ENCODE measurements around the gene FGFR4. TPM values are rescaled to one million over a fixed set of nuclear protein-coding genes. Genes with fewer than 3 reads are reported as not detected.

The FGFR4 gene
- total RNA-seq, 2 experiments from 2014 or later, result 0.64 to 1.8 TPM

- ChIA-PET POLR2A (interaction anchor here (0.7 kb wide), 1 partner anchor 115 kb away, joined by 3 read pairs; no protein-coding TSS in a partner anchor), CTCF (interaction anchor here (1.1 kb wide), 1 partner anchor 27 kb away, joined by 3 read pairs; no protein-coding TSS in a partner anchor)
- Mint-ChIP-seq H3K4me1 (peaks cover 10% of the 10 kb centered on the region), H3K27me3 (peaks cover 31% of the 10 kb centered on the region), H3K9me3 (no peaks in the 10 kb centered on the region), H3K36me3 (ENCODE audit: low read depth) (peaks cover 1% of the 10 kb centered on the region), H3K27ac (no peak overlapping the region), H3K4me3 (no peak overlapping the region)
- DNase-seq, result no peak
Measured at GRCh38 chr5:177089825-177090641, 3.3 kb downstream of the FGFR4 start.

GRCh38 chr5:177090813-177091212 is 4.1 kb downstream of the FGFR4 start:
- DNase-seq, result no peak
- H3K27ac Mint-ChIP-seq, result no peak overlapping the region
- CTCF ChIA-PET, result interaction anchor here (1.1 to 1.3 kb wide), 2 partner anchors 20 to 27 kb away, joined by 3 to 4 read pairs; no protein-coding TSS in a partner anchor
- no peaks in the 10 kb centered on the region for H3K9me3 Mint-ChIP-seq
- H3K4me1 Mint-ChIP-seq, result peaks cover 10% of the 10 kb centered on the region
- POLR2A ChIA-PET, result no interaction called here
- peaks cover 23% of the 10 kb centered on the region for H3K27me3 Mint-ChIP-seq
- no peak overlapping the region for H3K4me3 Mint-ChIP-seq
- H3K36me3 Mint-ChIP-seq (ENCODE audit: low read depth), result peaks cover 1% of the 10 kb centered on the region

- no peak for DNase-seq
- Mint-ChIP-seq H3K27me3 (peaks cover 19% of the 10 kb centered on the region), H3K9me3 (no peaks in the 10 kb centered on the region), H3K36me3 (ENCODE audit: low read depth) (peaks cover 1% of the 10 kb centered on the region), H3K4me3 (no peak overlapping the region), H3K4me1 (peaks cover 6% of the 10 kb centered on the region), H3K27ac (no peak overlapping the region)
- POLR2A ChIA-PET, result no interaction called here
- CTCF ChIA-PET, result interaction anchor here (1.3 kb wide), 1 partner anchor 20 kb away, joined by 4 read pairs; no protein-coding TSS in a partner anchor
Measured at GRCh38 chr5:177091232-177091631, 4.5 kb downstream of the FGFR4 start.

GRCh38 chr5:177092178-177093081 is 5.7 kb downstream of the FGFR4 start:
- H3K4me1 Mint-ChIP-seq, result peaks cover 3% of the 10 kb centered on the region
- H3K9me3 Mint-ChIP-seq, result no peaks in the 10 kb centered on the region
- CTCF ChIA-PET, result interaction anchor here (0.6 to 0.8 kb wide), 4 partner anchors 45 to 377 kb away, joined by 3 to 5 read pairs (median 3); no protein-coding TSS in a partner anchor

GRCh38 chr5:177093082-177093712 is 6.5 kb downstream of the FGFR4 start:
- ChIA-PET CTCF (interaction anchor here (1.5 kb wide), 1 partner anchor 20 kb away, joined by 3 read pairs; no protein-coding TSS in a partner anchor), POLR2A (no interaction called here)
- Mint-ChIP-seq H3K27me3 (peaks cover 10% of the 10 kb centered on the region), H3K4me1 (no peaks in the 10 kb centered on the region), H3K36me3 (ENCODE audit: low read depth) (no peaks in the 10 kb centered on the region), H3K4me3 (no peak overlapping the region), H3K9me3 (no peaks in the 10 kb centered on the region), H3K27ac (no peak overlapping the region)
- no peak for DNase-seq

More at GRCh38 chr5:177092178-177093081, 5.7 kb downstream of the FGFR4 start:
- no peak for DNase-seq
- POLR2A ChIA-PET, result no interaction called here
- Mint-ChIP-seq H3K27me3 (peaks cover 15% of the 10 kb centered on the region), H3K4me3 (no peak overlapping the region), H3K27ac (no peak overlapping the region), H3K36me3 (ENCODE audit: low read depth) (peaks cover 1% of the 10 kb centered on the region)

GRCh38 chr5:177093803-177094202 is 7.1 kb downstream of the FGFR4 start:
- no peaks in the 10 kb centered on the region for H3K36me3 Mint-ChIP-seq (ENCODE audit: low read depth)

GRCh38 chr5:177094224-177095087 is 7.7 kb downstream of the FGFR4 start:
- Mint-ChIP-seq H3K4me1 (no peaks in the 10 kb centered on the region), H3K4me3 (no peak overlapping the region), H3K36me3 (ENCODE audit: low read depth) (no peaks in the 10 kb centered on the region), H3K9me3 (no peaks in the 10 kb centered on the region), H3K27me3 (no peaks in the 10 kb centered on the region), H3K27ac (no peak overlapping the region)
- no peak for DNase-seq
- POLR2A ChIA-PET, result no interaction called here
- CTCF ChIA-PET, result interaction anchor here (0.6 to 1.5 kb wide), 2 partner anchors 19 to 48 kb away, joined by 3 read pairs; no protein-coding TSS in a partner anchor

More at GRCh38 chr5:177093803-177094202, 7.1 kb downstream of the FGFR4 start:
- Mint-ChIP-seq H3K27ac (no peak overlapping the region), H3K9me3 (no peaks in the 10 kb centered on the region), H3K27me3 (peaks cover 4% of the 10 kb centered on the region), H3K4me3 (no peak overlapping the region), H3K4me1 (no peaks in the 10 kb centered on the region)
- no peak for DNase-seq
- POLR2A ChIA-PET, result no interaction called here
- CTCF ChIA-PET, result interaction anchor here (1.5 kb wide), 1 partner anchor 20 kb away, joined by 3 read pairs; no protein-coding TSS in a partner anchor

GRCh38 chr5:177095088-177095669 is 8.5 kb downstream of the FGFR4 start:
- Mint-ChIP-seq H3K4me1 (no peaks in the 10 kb centered on the region), H3K9me3 (no peaks in the 10 kb centered on the region), H3K4me3 (no peak overlapping the region), H3K27me3 (peaks cover 2% of the 10 kb centered on the region), H3K27ac (no peak overlapping the region), H3K36me3 (ENCODE audit: low read depth) (no peaks in the 10 kb centered on the region)
- ChIA-PET POLR2A (no interaction called here), CTCF (interaction anchor here (0.6 kb wide), 1 partner anchor 48 kb away, joined by 3 read pairs; no protein-coding TSS in a partner anchor)
- DNase-seq, result no peak

- no peak overlapping the region for H3K27ac Mint-ChIP-seq
- DNase-seq, result no peak
- H3K9me3 Mint-ChIP-seq, result no peaks in the 10 kb centered on the region
- no peaks in the 10 kb centered on the region for H3K36me3 Mint-ChIP-seq (ENCODE audit: low read depth)
- CTCF ChIA-PET, result interaction anchor here (1.3 to 1.5 kb wide), 2 partner anchors 17 to 28 kb away, joined by 3 to 6 read pairs; no protein-coding TSS in a partner anchor
- H3K4me1 Mint-ChIP-seq, result no peaks in the 10 kb centered on the region
- POLR2A ChIA-PET, result no interaction called here
- H3K27me3 Mint-ChIP-seq, result peaks cover 2% of the 10 kb centered on the region
- H3K4me3 Mint-ChIP-seq, result no peak overlapping the region
Measured at GRCh38 chr5:177096162-177097015, 9.7 kb downstream of the FGFR4 start.

- Mint-ChIP-seq H3K4me3 (no peak overlapping the region), H3K27ac (no peak overlapping the region), H3K36me3 (ENCODE audit: low read depth) (no peaks in the 10 kb centered on the region), H3K9me3 (no peaks in the 10 kb centered on the region), H3K27me3 (peaks cover 2% of the 10 kb centered on the region), H3K4me1 (no peaks in the 10 kb centered on the region)
- ChIA-PET CTCF (interaction anchor here (1.3 to 1.5 kb wide), 3 partner anchors 17 to 29 kb away, joined by 3 to 6 read pairs (median 3); no protein-coding TSS in a partner anchor), POLR2A (no interaction called here)
- no peak for DNase-seq
Measured at GRCh38 chr5:177097016-177097985, 10.6 kb downstream of the FGFR4 start.

Data from activated CD4-positive, alpha-beta T cell treated with anti-CD3 and anti-CD28 coated beads, Interleukin-2, amount 10 ng/mL, durations not matched to agents 7 days and 5 days (primary cell).